Stimulated activated CD4-positive, alpha-beta T cell treated with anti-CD3 and anti-CD28 coated beads, Interleukin-2, amount 100 ng/mL, for 48 hours (primary cell): ENCODE data around the gene SLC47A2.
"Not testable (repeated sequence)": the region's sequence is repeated elsewhere in the genome, so short reads cannot be mapped to it uniquely, and the experiment has no call there.

Experiments
- DNase-seq, 2 donors: peaks; one replicate each; pipeline ENCODE4 v3.0.0-alpha.2; 2020

SLC47A2 gene, protein sequence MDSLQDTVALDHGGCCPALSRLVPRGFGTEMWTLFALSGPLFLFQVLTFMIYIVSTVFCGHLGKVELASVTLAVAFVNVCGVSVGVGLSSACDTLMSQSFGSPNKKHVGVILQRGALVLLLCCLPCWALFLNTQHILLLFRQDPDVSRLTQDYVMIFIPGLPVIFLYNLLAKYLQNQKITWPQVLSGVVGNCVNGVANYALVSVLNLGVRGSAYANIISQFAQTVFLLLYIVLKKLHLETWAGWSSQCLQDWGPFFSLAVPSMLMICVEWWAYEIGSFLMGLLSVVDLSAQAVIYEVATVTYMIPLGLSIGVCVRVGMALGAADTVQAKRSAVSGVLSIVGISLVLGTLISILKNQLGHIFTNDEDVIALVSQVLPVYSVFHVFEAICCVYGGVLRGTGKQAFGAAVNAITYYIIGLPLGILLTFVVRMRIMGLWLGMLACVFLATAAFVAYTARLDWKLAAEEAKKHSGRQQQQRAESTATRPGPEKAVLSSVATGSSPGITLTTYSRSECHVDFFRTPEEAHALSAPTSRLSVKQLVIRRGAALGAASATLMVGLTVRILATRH

DNA sequence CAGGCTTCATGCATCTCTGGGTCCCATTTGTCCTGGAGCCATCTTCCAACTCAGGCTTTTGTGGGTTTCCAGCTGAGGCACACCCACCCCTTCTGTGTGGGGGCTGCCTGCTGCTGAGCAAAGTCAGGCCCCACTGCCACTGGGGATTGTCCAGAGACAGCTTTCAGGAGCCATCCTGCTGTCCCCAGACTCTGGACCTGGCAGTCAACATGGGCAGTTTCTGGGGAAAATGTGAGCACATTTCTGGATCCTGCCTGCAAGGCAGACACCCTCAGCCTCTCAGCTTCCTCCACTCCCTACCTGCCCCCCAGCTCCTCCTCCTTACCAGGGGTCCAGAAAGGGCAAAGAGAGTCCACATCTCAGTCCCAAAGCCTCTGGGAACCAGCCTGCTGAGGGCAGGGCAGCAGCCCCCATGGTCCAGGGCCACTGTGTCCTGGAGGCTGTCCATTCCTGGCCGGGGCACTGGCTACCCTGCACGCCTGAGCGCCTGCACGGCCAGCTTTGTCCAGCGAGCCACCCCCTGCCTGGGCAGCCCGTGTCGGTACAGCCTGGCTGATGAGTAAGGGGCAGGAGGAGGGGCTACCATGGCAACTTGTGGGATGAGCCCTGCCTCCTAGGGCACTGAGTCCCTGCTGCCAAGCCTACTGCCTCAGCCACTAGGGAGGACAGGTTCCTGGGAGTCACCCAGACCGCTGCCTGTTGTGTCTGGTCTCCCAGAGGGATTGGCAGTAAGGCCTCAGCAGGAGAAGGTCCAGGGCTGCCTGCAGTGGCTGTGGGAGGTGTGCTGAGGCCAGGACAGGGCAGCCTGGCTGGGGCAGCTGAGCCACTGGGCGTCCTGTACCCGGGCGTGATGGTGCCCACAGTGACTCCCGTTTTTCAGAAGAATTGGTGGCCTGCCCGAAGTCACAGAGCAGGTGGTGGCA is at the start of gene SLC47A2:
Gene SLC47A2 (minus strand): TSS at position 477 of the 923 bp plus-strand sequence. CDS start 29 bp downstream, at position 448.
- no peak for DNase-seq

DNA sequence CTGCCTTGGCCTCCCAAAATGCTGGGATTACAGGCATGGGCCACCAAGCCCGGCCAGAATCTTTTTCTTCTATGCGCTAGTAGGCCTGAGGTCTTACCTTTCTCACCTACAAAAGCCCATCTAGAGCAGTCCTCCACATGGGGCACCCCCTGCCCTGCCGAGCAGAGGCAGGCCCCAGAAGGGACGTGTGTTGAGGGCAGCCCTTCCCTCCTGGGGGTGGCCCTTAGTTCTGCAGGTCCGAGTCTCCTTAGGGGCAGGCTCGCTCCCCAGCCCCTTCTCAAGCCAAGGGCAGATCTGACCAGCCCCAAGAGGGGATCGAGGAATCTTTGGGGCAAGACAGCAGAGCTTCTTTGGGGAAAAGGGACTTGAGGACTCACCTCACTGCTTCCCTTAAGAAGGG is 49.6 kb upstream of the SLC47A2 start:
- DNase-seq = no peak

DNA sequence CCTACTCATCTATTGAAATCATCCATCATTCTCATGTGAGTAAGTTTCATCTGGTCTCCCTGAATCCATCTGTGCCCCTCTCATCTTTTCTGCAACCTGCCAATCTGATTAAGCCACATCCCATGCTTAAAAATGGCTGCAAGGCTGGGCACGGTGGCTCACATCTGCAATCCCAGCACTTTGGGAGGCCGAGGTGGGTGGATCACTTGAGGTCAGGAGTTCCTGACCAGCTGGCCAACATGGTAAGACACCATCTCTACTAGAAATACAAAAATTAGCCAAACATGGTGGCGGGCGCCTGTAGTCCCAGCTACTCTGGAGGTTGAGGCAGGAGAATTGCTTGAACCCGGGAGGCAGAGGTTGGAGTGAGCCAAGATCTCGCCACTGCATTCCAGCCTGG is 47.6 kb upstream of the SLC47A2 start:
- DNase-seq = not testable (repeated sequence)

DNA sequence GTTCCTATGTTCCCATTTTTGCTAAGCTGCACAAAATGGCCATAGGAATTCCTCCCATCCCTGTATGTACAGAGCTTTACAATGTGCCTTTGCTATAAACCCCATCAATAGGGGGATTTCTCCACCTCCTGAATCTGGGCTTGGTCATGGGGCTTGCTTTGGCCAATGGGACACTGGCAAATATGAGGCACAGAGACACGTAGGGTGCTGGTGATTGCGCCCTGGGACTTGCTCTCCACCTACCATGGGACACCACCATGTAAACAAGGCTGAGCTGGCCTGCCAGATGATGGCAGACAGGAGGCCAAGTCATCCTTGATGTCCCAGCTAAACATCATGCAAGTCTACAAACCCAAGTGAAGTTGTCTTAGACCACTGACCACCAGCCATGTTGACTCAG is 47.0 kb upstream of the SLC47A2 start:
- no peak for DNase-seq

DNA sequence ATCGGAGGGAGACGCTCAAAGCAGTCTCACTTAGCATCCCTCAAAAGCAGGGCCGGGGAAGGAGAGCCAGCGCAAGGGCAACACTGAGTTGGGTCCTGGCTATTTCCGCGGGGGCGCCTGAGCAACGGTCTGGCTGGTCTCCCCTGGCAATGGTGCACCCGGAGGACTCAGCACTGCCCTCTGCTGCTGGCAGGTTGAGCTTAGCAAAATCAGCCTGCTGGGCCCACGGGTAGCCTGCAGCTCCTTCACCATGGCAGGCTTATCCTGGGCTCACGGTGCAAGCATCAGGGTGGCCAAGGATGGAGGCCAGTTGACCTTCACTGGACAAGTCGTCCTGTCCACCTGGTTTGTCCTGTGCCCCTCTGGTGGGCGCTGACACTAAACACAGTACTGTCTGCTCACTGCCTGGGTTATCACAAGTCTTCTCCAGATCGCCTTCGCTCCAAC is 46.2 kb upstream of the SLC47A2 start:
- peak; percentile 46 to 69 for DNase-seq

DNA sequence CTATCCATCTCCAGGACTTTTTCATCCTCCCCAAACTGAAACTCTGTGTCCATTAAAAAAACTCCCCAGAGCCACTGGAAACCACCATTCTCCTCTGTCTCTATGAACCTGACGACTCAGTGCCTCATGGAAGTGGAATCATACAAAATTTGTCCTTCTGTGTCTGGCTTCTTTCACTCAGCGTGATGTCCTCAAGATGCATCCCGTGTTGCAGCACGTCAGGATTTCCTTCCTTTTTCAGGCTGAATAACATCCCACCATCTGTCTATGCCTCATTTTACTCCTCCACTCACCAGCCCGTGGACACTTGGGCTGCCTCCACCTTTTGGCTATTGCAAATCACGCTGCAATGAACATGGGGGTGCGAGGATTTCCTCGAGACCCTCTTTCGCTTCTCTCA is 44.4 kb upstream of the SLC47A2 start:
- DNase-seq = no peak

DNA sequence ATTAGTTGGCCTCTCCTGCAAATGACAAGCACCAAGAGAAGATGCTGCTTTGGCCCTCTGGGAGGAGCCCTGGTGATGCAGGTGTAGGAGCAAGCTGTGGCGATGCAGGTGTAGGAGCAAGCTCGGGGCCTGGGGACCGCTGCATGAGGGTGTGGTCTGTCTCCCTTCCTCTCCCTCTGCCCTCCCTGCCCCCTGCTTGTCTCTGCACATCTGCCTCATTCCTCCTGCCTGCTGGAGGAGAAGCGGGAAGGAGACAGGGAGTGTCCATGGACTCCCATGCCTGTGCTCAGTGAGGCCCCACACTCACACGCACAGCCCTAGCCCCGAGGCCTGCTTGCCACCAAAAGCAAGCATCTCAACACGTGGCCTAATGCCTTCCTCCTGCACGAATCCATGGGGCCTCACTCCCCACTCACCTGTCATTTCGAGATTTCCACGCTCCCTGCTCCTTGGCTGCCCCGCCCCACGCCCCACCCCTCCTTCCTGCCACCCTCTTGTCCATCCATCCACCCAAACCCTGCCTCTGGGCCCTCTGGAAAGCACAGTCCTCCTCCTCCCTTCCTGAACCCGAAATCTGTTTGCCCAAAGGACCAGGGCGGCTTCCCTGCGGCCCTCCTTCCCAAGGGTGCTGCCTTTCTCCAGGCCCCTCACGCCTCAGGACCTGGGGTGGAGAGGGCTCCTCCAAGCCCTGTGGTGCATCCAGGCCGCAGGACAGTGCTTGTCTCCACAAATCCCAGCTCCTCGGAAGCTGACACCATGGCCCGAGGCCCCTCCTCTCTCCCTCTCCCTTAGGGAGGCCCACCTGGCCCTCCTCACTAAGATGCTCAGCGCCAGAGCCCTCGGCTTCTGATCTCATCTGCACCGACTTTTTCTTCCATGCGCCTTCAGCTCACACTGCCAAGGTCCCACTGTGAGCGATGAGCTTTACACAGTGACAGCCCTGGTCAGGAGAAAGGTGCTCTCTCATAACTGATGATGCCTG is 43.5 kb upstream of the SLC47A2 start:
- DNase-seq = no peak

DNA sequence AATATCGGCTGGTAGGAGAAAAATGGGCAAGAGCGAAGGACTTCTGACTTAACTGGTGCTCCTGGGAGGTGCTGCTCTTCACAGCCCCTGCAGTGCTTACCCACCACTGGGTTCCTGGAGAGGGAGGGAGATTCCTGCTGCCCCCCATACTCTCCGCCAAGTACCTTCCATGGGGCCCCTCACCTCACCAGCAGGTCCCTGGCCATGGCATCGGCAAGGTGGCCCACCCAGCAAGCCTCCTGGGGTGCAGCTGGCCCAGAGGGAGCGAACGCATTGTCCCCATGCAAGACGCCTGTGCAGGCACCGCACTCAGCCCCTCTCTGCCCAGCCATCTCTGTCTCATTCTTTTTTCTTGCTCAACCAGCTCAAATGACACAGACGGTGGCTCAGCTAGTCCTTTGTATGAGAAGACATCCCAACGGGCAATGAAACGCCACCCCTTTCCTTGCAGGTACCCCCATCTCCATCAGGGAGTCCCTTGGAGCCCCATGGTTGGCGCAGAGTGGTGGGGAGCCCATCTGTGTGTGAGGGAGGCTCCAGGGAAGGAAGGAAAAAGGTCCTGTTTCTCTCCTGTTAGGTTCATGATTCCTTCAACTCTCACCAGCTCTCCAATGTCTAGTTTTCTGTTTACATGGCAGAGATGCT is 41.3 kb upstream of the SLC47A2 start:
- no peak for DNase-seq

DNA sequence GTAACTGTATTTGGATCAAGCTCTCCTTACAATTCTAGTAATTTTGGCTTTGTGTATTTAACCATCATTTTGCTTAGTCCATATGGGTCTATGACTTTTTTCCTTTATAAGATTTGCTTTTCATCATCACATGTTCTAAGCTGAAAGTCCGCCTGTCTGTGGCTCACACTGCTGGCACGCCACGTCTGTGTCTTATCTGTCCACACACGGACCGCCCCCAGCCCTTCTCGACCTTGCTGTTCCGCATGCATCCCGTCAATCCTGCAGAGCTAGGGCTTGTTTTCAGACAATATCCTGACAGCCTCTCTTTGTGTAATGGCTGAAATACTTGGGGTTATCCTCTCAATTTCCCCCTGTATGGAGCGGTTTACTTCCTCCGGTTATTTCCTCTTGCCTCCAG is 40.2 kb upstream of the SLC47A2 start:
- DNase-seq = no peak

DNA sequence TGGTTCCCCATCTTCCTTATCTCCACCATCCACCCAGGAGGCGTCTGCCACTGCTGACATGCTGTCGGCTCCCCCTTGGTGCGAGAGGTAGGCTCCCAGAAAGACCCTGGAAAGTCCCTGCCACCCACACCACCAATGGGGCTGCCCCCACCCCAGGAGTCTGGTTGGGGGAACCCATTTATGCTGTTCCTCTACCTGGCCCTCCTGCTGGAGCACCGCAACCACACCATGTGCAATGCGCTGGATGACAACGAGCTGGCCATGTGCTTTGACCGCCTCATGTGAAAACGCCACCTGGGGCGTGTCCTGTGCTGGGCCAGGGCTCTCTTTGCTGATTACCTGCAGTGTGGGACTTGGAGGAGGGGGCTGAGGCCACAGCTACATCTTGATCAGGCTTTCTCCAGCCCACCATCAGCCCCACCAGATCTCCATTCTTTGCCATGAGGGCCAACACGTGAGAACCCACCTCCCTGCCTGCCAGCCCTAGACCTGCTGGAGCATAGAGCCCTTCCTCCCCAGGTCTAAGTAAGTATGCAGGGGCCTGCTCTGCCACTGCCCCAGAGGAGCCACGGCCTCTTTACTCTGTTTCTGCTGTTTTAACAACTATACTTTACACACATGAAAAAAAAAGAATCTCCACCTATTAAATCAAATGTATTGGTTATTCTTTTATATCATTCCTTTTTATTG is 39.6 kb upstream of the SLC47A2 start:
- no peak for DNase-seq

DNA sequence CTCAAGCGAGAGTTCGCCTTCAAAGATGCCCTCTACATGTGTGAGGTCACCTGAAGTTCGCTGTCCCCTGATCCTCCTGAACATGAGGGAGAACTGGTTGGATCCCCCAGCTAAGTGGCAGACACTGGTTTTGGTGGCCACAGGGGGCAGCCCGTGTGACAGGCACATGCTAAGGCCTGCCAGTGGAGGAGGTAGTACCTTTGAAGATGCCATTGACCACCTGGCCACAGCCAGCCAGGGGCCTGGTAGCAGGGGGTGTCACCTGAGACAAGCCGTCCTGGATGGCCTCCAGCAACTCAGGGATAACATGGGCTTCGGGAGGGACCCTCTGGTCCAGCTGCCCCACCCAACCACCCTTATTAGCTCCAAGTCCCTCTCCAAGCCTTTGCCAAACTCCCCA is 39.0 kb upstream of the SLC47A2 start:
- DNase-seq = no peak

DNA sequence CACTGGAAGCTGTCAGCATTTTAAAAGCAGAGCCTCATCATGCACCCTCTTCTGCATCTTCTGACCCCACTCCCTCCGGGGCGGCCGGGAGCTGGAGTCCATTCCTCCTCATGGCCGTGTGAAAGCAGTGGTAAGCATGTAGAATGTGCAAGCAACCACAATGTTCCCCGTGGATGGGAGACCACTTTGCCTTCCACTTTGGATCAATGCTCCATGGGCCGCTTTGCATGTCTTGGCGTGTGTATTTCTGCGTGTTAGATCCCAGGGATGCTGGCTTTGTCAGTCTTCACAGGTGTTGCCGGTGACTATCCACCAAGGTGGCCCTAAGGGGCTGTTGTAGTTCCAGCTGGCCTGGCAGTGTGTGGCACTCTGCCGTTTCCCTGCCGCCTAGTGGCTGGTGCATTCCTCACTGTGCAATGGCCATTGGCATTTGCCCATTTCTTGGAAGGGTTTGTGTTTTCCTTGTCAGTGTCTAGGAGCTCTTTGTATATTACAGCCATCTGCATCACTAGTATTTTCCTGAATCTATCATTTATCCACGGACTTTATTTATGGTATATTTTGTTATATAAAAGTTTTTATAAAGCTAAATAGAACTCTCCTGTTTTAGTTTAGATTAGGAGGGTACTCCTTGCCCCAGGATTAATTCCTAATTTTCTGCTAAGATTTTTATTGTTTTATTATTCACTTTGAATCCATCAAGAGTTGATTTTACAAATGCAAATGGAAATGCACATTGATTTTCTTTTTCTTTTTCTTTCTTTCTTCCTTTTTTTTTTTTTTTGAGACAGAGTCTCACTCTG is 37.5 kb upstream of the SLC47A2 start:
- no peak for DNase-seq

DNA sequence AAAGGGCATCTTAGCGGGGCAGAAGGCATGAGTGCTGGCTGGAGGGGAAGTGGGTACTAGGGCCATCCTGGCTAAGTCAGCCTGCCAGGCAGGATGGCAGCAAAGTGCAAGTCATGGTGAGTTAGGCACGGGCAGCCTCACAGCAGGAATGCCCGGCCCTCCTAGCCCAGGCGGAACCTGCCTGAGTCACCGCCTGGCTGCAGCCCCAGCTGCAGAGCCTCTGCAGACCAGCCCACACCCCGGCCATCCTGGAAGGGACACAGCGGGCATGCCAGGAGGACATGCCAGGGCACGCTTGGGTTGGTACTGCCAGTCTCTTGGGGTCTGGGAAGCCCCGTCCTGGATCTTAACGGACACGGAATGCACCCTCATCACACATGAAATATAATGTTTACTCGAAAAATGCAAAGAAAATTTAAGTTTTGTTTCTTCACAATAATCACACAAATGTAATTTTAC is 36.7 kb upstream of the SLC47A2 start:
- no peak for DNase-seq

DNA sequence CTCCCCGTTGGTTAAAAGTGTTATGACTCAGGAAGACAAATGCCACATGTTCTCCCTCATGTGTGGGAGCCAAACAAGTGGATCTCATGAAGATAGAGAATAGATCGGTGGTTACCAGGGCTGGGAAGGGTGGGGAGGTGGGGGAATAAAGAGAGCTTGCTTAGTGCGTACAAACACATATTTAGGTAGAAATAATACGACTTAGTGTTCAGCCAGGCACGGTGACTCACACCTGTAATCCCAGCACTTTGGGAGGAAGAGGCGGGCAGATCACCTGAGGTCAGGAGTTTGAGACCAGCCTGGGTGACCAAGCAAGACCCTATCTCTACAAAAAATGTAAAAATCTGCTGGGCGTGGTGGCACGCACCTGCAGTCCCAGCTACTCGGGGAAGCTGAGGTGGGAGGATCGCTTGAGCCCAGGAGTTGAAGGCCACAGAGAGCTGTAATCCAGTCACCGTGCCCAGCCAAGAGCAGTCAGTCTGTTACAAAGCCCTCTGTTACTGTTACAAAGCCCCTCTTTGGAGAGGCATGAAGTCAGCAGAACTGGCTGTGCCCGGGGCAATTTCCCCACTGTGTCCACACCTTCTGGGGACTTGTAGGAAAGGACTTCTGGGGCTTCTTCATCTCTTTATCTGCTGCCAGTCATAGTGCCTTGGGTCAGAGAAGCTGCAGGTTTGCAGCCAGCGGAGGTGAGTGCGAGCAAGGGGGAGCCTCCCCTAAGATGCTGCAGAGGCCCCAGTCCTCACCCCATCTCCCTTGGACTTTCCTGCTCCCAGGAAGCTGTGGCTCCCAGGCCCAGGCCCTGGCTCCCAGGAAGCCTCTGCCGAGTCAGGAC is 36.0 kb upstream of the SLC47A2 start:
- DNase-seq = no peak

DNA sequence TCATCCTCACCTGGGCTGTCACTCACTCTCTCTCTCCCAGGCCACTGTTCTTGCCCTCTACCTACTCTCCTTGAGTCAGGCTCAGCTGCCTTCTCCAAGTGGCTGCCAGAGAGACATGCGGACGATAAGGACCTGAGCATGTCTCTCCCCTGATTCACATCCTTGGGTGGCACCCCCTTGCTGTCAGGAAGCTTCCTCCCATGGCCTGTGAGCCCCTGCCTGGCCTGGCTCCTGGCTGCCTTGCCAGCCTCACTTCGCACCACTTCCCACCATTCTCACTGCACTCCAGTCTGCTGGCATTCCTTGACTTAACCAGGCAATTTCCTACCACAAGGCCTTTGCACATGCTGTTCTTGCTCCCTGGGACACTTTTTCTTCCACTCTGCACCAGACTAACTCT is 34.5 kb upstream of the SLC47A2 start:
- no peak for DNase-seq

DNA sequence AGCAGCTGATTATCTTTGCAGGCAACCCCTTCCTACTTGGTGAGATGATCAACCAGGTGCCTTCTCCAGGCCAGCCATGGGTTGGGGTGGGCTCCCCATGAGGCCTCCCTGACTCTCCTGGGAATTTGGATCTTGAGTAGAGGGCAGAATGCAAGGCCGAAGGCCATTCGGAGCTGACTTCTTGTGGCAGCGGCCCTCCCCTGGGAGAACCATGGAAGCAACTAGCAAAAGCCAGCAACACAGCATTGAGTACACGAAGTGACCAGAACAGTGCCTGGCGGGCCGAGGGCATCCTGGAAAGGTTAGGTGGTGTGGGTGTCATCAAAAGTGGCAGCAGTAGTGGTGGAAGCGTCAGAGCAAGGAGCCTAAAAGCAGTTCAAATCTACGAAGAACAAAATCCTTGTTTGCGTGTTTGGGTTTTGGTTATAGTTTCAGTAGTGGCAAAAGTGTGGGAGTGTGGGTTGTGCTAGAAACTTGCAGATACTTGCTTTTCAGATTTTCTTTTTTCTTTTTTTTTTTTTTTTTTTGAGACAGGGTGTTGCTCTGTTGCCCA is 33.7 kb upstream of the SLC47A2 start:
- DNase-seq = no peak

DNA sequence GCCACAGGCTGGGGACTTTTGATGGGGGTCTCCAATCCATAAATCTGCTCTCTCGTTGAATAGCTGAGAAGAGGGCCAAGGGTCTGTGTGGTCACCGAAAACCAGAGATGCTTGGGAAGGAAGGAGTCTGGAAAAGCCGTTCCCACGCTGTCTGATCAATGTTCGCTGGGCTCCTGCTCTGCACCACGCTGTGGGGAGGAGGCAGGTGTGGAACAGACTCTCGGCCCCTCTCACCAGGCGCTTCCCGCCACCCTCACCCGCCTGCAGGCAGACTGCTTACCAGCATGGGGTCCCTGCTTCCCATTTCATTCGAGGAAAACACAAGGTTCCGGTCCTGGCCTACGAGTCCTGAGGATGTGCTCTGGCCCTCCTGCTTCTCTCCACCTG is 32.4 kb upstream of the SLC47A2 start:
- DNase-seq = no peak

DNA sequence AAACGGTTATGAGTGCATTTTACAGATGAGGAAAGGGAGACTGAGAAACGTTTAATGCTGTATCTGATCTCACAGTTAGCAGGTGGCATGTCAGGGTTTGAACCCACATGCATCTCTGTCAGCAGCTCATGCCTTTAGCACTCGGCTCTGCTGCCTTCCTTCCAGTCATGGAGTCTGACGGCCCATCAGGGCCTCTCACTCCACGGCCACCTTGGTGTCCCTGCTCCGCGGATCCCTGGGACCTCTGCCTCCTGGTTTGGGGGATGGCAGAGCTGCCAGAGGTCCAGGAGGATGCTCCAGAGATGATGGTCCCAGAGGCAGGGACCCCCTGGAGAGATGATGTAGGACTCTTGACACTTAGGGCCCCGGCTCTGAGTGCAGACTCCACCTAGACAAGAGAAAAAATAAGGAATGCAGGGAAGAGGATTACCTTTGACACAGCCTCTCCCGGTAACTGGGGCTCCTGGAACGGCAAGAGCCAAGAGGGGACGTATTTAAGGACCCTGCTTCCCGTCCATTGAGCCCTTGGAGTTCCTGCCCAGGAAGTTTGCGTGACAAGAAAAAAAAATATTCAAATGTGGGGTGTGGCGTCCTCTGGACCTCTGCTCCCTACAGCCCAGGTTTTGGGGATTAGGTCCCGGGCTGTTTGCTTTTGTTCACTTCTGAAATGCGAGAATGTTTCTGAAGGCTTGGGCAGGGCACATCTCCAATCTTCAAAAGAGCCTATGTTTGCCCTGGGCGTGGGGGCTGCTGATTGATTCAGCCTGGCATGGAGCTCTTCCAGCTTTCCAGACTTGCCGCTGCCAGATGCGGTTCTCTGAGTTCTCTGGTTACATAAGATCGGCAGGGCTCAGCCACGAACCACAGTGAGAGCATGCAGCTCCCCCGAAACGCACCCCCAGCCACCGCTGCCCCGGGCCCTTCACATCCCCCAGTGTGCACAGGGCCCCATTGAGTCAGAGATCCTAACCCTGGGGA is 31.7 kb upstream of the SLC47A2 start, which contains the start of gene ALDH3A1:
Gene ALDH3A1 (minus strand): TSS at position 470 of the 978 bp plus-strand sequence. CDS start 3,169 bp downstream, outside the sequence.
- no peak for DNase-seq
